NCI-H748 (cell line): ENCODE measurements around the gene HEG1.

Source experiments
- DNase-seq: peaks from one replicate; lab custom pipeline; 2025; ENCODE audit not compliant: unreplicated experiment; lab: John Stamatoyannopoulos, UW

HEG1 gene

GRCh38 chr3:124923833-124924232 is 132.0 kb downstream of the HEG1 start:
- DNase-seq = no peak

GRCh38 chr3:124920718-124921117 is 135.1 kb downstream of the HEG1 start:
- no peak for DNase-seq

GRCh38 chr3:124919756-124920155 is 136.0 kb downstream of the HEG1 start:
- no peak for DNase-seq

- no peak for DNase-seq
Measured at GRCh38 chr3:124918524-124918923, 137.3 kb downstream of the HEG1 start.

- no peak for DNase-seq
Measured at GRCh38 chr3:124916837-124917409, 138.9 kb downstream of the HEG1 start.
